ENCODE results near the gene WNT5A.

- TF ChIP-seq CTCF (IDR thresholded peaks at IDR 0.05) (no peak), EZH2phosphoT487 (IDR thresholded peaks at IDR 0.05) (no peak), EZH2 (IDR thresholded peaks at IDR 0.05) (no peak)
These were observed 63.3 kb downstream of the WNT5A start for GRCh38 chr3:55423782-55424181.

Measured in neural progenitor cell (in vitro differentiated cells).